ENCODE measurements around the gene OSBPL5. TPM values are rescaled to one million over a fixed set of nuclear protein-coding genes. Genes with fewer than 3 reads are reported as not detected.

The OSBPL5 gene
- total RNA-seq, 1 donor from 2014 or later = 6.2 TPM

DNA sequence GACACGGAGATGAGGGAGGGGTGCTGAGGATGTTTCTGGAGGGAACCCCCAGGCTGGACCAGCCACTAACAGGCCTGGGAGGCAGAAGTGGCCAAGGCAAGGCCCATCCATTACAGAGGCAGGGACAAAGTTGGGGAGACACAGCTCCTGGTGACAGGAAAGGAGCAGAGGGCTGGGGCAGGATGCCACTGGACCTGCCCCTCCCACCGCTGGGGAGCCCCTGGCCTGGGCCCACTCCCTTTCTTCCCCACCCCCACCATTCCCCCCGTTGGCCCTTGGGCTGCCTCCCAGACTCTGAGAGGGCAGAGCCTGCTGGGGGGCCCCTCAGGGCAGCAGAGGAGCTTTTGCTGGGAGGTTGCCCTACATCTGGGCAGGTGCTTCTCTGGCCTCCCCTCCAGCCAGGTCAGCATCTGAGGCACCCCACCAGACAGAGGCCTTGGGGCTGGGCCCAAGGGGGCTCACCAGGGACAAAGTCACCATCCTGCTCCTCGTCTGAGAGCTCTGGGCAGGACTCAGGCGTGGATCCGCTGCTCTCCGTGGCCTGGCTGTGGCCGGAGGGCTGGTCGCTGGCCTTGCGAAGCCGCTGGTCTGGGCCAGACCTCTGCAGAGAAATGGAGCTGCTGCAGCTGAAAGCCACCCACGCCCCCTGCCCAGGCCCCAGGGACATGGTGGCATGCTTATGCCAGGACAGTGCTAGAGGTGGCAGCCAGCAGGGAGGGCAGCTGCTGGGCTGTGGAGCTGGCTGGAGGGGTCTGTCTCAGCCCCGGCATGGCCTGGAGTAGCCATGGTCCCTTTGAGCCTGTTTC lies 74.8 kb downstream of the OSBPL5 start:
- TF ChIP-seq EZH2 (IDR thresholded peaks at IDR 0.05) (no peak), EZH2phosphoT487 (IDR thresholded peaks at IDR 0.05) (no peak)
- TF ChIP-seq, protein P1, sequence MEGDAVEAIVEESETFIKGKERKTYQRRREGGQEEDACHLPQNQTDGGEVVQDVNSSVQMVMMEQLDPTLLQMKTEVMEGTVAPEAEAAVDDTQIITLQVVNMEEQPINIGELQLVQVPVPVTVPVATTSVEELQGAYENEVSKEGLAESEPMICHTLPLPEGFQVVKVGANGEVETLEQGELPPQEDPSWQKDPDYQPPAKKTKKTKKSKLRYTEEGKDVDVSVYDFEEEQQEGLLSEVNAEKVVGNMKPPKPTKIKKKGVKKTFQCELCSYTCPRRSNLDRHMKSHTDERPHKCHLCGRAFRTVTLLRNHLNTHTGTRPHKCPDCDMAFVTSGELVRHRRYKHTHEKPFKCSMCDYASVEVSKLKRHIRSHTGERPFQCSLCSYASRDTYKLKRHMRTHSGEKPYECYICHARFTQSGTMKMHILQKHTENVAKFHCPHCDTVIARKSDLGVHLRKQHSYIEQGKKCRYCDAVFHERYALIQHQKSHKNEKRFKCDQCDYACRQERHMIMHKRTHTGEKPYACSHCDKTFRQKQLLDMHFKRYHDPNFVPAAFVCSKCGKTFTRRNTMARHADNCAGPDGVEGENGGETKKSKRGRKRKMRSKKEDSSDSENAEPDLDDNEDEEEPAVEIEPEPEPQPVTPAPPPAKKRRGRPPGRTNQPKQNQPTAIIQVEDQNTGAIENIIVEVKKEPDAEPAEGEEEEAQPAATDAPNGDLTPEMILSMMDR (IDR thresholded peaks at IDR 0.05) = no peak
- H3K36me3 ChIP-seq = no peaks in the 10 kb centered on the region

DNA sequence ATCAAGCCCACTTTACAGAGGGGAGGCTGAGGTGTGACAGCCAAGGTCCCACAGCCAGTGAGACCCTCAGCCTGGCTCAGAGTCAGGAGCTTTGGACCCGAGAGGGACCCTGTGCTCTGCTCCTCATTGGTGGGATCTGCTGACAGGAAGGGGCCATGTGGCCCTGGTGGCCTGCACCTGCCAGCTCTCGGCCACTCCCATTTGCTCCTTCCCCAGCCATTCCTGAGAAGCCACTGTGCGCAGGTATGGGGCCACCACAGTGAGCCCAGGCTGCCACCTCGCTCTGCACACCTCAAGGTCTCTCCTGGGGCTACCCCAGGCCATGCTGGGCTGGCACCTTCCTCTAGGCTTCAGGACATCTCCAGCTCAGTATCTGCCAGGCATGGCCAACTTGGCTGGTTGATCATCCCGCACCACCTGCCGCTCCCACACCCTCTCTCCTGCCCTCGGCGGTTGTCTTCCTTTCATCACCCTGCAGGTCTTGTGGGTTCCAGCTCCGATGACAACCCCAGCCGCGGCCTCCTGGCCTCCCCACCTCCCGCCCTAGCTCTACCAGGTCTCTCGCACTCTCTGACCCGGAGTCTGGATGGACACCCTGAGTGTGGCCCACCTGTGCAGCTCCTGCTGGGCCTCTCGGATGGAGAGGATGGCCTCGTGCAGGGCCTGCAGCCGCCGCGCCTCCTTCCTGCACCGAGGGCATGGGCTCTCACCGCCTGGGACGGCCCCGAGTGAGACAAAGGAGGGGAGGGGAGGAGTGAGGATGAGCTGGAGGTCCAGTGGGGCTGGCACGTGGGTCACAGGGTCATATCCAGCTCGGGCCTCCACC lies 75.7 kb downstream of the OSBPL5 start:
- Mint-ChIP-seq H3K36me3 (no peaks in the 10 kb centered on the region), H3K27me3 (ENCODE audit: insufficient read depth, low read depth) (peaks cover 13% of the 10 kb centered on the region), H3K4me1 (peaks cover 5% of the 10 kb centered on the region), H3K4me3 (no peak overlapping the region), H3K9me3 (no peaks in the 10 kb centered on the region), H3K27ac (no peak overlapping the region)
- Histone ChIP-seq H3K36me3 (no peaks in the 10 kb centered on the region), H3K4me3 (no peak overlapping the region), H3F3A (ENCODE audit: low read depth) (no peaks in the 10 kb centered on the region), H3K27me3 (no peaks in the 10 kb centered on the region), H3K4me1 (no peaks in the 10 kb centered on the region), H3K27ac (no peak overlapping the region), H4K20me1 (ENCODE audit: low read depth) (no peaks in the 10 kb centered on the region), H3K4me2 (no peak overlapping the region), H2AFZ (replicated peaks) (no peak overlapping the region), H3K79me2 (ENCODE audit: low read depth) (no peaks in the 10 kb centered on the region), H3K9ac (no peak overlapping the region), H3K9me3 (ENCODE audit: low read depth) (no peaks in the 10 kb centered on the region)
- no peak for TF ChIP-seq EZH2 (IDR thresholded peaks at IDR 0.05)
- TF ChIP-seq EZH2phosphoT487 (IDR thresholded peaks at IDR 0.05) = no peak
- TF ChIP-seq, protein P1 (IDR thresholded peaks at IDR 0.05) = no peak
- DNase-seq (ENCODE audit: low spot score) = no peak

More for the DNA sequence above, 74.8 kb downstream of the OSBPL5 start:
- no peak for DNase-seq (ENCODE audit: low spot score)
- Histone ChIP-seq H3K9ac (no peak overlapping the region), H2AFZ (replicated peaks) (no peak overlapping the region), H4K20me1 (ENCODE audit: low read depth) (no peaks in the 10 kb centered on the region), H3F3A (ENCODE audit: low read depth) (no peaks in the 10 kb centered on the region), H3K4me2 (no peak overlapping the region), H3K9me3 (ENCODE audit: low read depth) (no peaks in the 10 kb centered on the region), H3K79me2 (ENCODE audit: low read depth) (no peaks in the 10 kb centered on the region), H3K27me3 (no peaks in the 10 kb centered on the region), H3K4me3 (no peak overlapping the region), H3K27ac (no peak overlapping the region), H3K4me1 (peaks cover 1% of the 10 kb centered on the region)
- Mint-ChIP-seq H3K9me3 (no peaks in the 10 kb centered on the region), H3K27me3 (ENCODE audit: insufficient read depth, low read depth) (peaks cover 13% of the 10 kb centered on the region), H3K27ac (no peak overlapping the region), H3K4me1 (peaks cover 11% of the 10 kb centered on the region), H3K36me3 (peaks cover 4% of the 10 kb centered on the region), H3K4me3 (no peak overlapping the region)

DNA sequence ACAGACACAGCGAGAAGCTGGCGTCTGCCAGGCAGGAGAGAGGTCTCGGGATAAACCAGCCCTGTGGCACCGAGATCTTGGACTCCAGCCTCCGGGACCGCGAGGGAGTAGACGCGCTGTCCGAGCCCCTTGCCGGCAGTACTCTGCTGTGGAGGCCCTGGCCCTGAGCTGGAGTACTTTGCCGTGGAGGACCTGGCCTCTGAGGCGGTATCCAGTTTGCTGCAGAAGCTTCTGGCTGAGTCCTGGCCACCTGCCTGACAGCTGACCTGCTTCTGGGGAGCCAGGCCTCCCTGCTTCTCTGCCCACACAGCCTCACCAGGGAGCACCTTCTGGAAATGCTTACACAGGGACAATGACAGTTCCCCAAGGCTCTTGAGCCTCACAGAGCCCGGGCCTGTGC lies 76.3 kb downstream of the OSBPL5 start:
- H3K4me3 Mint-ChIP-seq = no peak overlapping the region
- Histone ChIP-seq H4K20me1 (ENCODE audit: low read depth) (no peaks in the 10 kb centered on the region), H3K4me2 (no peak overlapping the region), H3K9me3 (ENCODE audit: low read depth) (no peaks in the 10 kb centered on the region), H3K27ac (no peak overlapping the region), H3K27me3 (no peaks in the 10 kb centered on the region), H3F3A (ENCODE audit: low read depth) (no peaks in the 10 kb centered on the region), H3K79me2 (ENCODE audit: low read depth) (no peaks in the 10 kb centered on the region), H3K4me1 (no peaks in the 10 kb centered on the region), H3K9ac (no peak overlapping the region), H3K4me3 (no peak overlapping the region), H3K36me3 (no peaks in the 10 kb centered on the region), H2AFZ (replicated peaks) (no peak overlapping the region)
- H3K36me3 Mint-ChIP-seq = no peaks in the 10 kb centered on the region
- no peak overlapping the region for H3K27ac Mint-ChIP-seq
- no peak for DNase-seq (ENCODE audit: low spot score)
- H3K4me1 Mint-ChIP-seq = peaks cover 5% of the 10 kb centered on the region
- no peak for TF ChIP-seq EZH2 (IDR thresholded peaks at IDR 0.05)
- TF ChIP-seq, protein P1 (IDR thresholded peaks at IDR 0.05) = no peak
- TF ChIP-seq EZH2phosphoT487 (IDR thresholded peaks at IDR 0.05) = no peak
- peaks cover 13% of the 10 kb centered on the region for H3K27me3 Mint-ChIP-seq (ENCODE audit: insufficient read depth, low read depth)
- no peaks in the 10 kb centered on the region for H3K9me3 Mint-ChIP-seq
